HG02642 (cell line): ENCODE data around the gene MCOLN1.
"Not testable (repeated sequence)": the region's sequence is repeated elsewhere in the genome, so short reads cannot be mapped to it uniquely, and the experiment has no call there.

ENCODE experiments used
- ATAC-seq: cut with Tn5 transposase; IDR thresholded peaks from one replicate; pipeline ENCODE4 v1.9.1; 2021; ENCODE audit warnings: mild to moderate bottlenecking; ENCODE audit not compliant: unreplicated experiment, poor library complexity

Gene MCOLN1

GRCh38 chr19:7561325-7561724 is 38.9 kb downstream of the MCOLN1 start:
- ATAC-seq = no peak

- ATAC-seq = no peak
Observed at GRCh38 chr19:7562646-7563393, 40.4 kb downstream of the MCOLN1 start.

- no peak for ATAC-seq
Observed at GRCh38 chr19:7564866-7565265, 42.4 kb downstream of the MCOLN1 start.

- no peak for ATAC-seq
Observed at GRCh38 chr19:7565332-7565731, 42.9 kb downstream of the MCOLN1 start.

- ATAC-seq = no peak
Observed at GRCh38 chr19:7570761-7571160, 48.3 kb downstream of the MCOLN1 start.

- no peak for ATAC-seq
Observed at GRCh38 chr19:7575434-7576040, 53.1 kb downstream of the MCOLN1 start.

GRCh38 chr19:7577422-7577821 is 55.0 kb downstream of the MCOLN1 start:
- ATAC-seq = not testable (repeated sequence)

- ATAC-seq = no peak
Observed at GRCh38 chr19:7578127-7578526, 55.7 kb downstream of the MCOLN1 start.

GRCh38 chr19:7579182-7579581 is 56.8 kb downstream of the MCOLN1 start:
- no peak for ATAC-seq

GRCh38 chr19:7582446-7582845 is 60.0 kb downstream of the MCOLN1 start:
- ATAC-seq = no peak
